Fibroblast of skin of scalp (primary cell): Measurements from ENCODE around the gene SAA1.

ENCODE experiments used
- DNase-seq: peaks from one replicate; pipeline ENCODE4 v3.0.0-alpha.2; 2013

The SAA1 gene

DNA sequence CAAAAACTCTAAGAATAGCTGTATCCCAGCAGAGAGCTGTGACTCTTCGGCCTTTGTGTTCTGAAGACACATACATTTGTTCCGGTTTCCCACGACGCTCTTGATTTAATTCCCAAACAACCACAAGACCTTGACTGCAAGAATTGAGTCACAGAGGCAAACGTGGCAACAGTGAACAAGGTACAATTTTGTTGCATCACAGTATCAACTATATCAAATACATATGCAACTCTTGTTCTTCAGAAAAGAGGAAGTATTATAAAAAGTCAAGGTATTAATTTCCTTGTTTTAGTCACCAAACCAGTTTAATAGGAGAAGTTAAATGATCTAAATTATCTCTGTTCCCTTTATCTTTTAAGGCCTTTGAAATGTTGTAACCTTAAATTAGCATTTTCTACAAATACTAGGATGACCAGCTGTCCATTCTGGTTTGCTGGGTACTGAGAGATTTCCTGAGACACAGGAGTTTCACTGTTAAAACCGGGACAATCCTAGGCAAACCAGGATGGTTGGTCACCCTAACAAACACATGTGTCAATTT lies 44.8 kb downstream of the SAA1 start:
- peak; percentile 12 for DNase-seq

DNA sequence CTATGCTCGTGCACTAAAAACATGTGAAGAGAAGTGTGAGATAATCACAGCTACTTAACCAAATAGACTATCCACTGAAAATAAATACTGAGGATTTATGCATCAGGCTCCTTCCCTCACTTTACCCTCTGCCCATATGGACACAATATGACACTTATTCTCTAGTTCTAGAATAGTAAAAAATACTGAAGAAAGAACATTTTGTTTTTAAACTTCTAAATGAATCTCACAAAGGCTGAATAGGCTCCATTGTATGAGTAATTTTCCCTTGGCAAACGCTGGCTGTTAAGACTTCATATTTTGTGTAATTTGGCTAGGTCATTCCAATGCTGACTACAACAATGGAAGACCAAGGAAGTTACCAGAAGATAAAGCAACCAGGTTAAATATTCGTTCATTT lies 45.9 kb downstream of the SAA1 start:
- peak; percentile 28 for DNase-seq

DNA sequence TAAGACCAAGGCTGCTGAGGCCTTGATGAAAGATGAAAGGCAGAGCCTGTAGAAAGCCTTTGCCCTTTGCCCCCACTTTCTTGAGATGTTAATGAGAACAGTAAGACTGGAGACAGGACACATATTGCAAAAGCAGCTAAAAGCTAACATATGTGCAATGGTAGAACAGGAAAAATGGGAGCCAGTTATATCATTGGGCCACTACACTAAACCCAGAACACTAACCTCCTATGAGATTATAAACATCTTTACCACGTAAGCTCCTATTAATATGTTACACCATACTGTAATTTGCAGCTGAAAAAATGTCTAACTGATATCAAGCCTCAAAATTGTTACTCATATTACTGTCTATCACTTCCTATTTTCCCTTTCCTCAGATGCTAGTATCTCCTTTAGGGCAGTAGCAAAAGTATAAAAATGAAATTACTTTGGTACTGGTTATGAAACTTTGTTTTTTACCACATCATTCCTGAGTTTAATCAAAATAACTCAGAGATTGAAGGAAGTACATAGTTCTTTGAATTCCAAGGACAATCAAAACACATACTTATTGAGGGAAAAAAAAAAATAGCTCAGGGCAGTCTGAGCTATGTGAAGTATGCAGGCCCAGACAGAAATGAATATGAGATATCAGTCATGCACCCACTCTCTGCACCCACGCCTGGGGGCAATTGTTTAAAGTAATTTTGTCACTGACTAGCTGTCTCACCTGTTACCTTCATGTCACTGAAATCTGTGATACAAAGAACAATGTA lies 46.8 kb downstream of the SAA1 start:
- peak; percentile 87 for DNase-seq

DNA sequence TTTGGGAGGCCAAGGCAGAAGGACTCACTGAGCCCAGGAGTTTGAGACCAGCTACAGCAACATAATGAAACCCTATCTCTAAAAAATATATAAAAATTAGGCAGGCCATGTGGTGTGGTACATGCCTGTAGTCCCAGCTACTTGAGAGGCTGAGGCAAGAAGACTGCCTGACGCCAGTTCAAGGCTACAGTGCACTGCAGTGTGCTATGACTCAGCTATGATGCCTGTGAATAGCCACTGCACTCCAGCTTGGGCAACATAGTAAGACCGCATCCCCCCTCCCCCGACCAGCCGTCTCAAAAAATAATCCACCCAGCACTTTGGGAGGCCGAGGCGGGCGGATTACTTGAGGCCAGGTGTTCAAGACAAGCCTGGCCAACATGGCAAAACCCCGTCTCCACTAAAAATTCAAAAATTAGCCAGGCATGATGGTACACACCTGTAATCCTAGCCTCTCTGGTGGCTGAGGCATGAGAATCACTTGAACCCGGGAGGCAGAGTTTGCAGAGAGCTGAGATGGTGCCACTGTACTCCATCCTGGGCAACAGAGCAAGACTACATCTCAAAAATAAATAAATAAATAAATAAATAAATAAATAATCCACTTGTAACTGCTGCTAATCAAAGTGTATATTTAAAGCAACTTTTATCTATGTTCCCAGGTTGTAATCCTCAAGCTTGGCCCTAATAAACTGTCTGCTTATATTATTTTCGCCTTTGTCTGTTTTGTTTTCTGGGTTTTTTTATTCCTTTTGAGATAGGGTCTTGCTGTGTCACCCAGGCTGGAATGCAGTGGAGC lies 48.1 kb downstream of the SAA1 start:
- DNase-seq, result peak; percentile 58

DNA sequence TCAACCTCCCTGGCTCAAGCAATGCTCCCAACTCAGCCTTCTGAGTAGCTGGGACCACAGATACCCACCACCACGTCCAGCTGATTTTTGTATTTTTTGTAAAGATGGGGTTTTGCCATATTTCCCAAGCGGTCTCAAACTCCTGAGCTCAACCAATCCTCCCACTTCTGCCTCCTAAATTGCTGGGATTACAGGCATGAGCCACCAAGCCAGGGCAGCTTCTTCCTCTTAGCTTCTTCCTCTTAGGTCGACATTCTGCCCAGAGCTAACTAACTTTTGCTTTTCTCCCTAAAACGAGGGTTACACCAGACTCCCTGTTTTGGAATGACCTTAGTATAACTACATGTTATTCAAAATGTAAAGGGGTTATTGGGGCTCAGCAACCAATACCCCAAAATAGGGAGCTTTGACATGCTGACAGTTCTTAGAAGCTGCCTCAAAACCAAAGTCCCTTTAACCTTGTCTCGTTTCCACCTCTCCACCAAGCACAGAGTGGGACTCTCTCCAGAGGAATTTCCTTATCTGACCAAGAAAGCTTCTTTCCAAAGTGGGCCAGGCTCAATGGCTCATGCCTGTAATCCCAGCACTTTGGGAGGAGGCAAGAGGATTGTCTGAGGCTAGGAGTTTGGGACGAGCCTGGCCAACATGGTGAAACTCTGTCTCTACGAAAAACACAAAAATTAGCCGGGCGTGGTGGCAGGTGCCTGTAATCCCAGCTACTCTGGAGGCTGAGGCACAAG lies 48.9 kb downstream of the SAA1 start:
- DNase-seq, result no peak

DNA sequence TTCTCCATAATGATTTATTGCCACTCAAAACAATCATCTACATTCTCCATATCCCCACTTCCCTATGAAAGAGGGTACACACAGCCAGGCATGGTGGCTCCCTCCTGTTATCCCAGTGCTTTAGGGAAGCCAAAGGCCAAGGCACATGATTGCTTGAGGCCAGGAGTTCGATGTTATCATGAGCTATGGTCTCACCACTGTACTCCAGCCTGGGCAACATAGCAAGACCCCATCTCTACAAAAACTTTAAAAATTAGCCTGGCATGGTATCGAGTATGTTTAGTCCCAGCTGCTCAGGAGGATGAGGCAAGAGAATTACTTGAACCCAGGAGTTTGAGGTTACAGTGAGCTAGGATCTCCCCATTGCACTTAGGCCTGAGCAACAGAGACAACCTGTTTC lies 49.8 kb downstream of the SAA1 start:
- DNase-seq, result no peak

DNA sequence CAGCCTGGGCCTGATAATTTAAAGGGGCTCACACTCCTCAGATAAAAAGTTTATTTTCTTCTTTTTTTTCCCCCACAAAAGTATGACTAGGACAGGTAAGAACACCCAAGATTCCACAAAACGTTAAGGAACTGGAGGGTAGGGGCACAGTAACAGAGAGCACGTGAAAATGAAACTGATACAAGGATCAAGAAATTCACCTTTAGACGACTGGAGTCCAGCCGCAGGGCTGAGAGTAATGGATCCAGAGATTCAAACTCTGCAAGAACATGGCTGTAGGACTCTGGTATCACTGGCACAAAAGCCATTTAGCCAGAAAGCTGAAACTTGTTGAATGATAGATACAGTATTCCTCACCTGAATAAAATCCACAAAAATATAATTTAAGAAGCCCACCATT lies 51.5 kb downstream of the SAA1 start:
- no peak for DNase-seq
